Tibial artery (tissue), 4 donors: Measurements from ENCODE around the gene TNFRSF1A.

Experiments used
- DNase-seq, 2 donors: peaks; one replicate each; pipeline ENCODE4 v3.0.0-alpha.2; 2019
- H3K27ac ChIP-seq, 2 donors: fragments of 200-600 bp; sonication (generic) in 1 of 2; 1 replicate in 1 of 2; 2 replicates in 1 of 2; pipeline ENCODE4 v1.5.1; 2018 to 2019; ENCODE audit warnings: mild to moderate bottlenecking in 1 of 2
- H3K27me3 ChIP-seq, 2 donors: fragments of 200-600 bp; sonication (generic) in 1 of 2; one replicate each; pipeline versions ENCODE4 v1.5.1 to v1.6.0; 2016 to 2019
- H3K36me3 ChIP-seq, 3 donors: fragments of 200-600 bp; sonication (generic) in 2 of 3; one replicate each; pipeline ENCODE4 v1.5.1; 2016 to 2019; ENCODE audit warnings: mild to moderate bottlenecking in 2 of 3
- H3K4me1 ChIP-seq, 4 donors: fragments of 200-600 bp; sonication (generic) in 2 of 4; 1 replicate in 3 of 4; 2 replicates in 1 of 4; pipeline ENCODE4 v1.5.1; 2016 to 2019
- H3K4me3 ChIP-seq, 2 donors: fragments of 200-600 bp; sonication (generic) in 1 of 2; 1 replicate in 1 of 2; 2 replicates in 1 of 2; pipeline ENCODE4 v1.5.1; 2018 to 2019; ENCODE audit warnings: mild to moderate bottlenecking in 2 of 2
- H3K9me3 ChIP-seq, 3 donors: fragments of 200-600 bp; sonication (generic) in 1 of 3; one replicate each; pipeline ENCODE4 v1.5.1; 2016 to 2019
- intact Hi-C: fragments of 100-400 bp; cut with DNase I; formaldehyde crosslinking; loops from one replicate; pipeline ENCODE4 v1.15.0; 2023; ENCODE audit warnings: low total_unique reads
- TF ChIP-seq, protein P1 (sequence below), 2 experiments: fragments of 200-600 bp in 1 of 2; fragments of 450-650 bp in 1 of 2; IDR thresholded peaks; one replicate each; pipeline ENCODE4 v1.5.1; 2017 to 2019; ENCODE audit warnings: antibody characterized with exemption in 2 of 2, mild to moderate bottlenecking in 1 of 2, moderate library complexity in 1 of 2

The TNFRSF1A gene

DNA sequence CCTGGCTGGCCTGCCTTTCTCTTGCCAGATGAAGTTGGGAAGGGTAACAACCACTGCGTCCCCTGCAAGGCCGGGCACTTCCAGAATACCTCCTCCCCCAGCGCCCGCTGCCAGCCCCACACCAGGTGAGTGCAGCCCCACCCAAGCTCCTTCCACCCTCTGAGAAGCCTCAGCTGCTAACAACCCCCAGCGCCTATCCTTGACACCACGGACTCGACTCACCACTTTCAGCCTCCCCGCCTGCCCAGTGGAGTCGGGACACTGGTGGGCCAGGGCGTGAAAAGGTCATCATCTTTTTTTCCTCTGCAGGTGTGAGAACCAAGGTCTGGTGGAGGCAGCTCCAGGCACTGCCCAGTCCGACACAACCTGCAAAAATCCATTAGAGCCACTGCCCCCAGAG lies 44.2 kb upstream of the TNFRSF1A start:
- Histone ChIP-seq H3K27me3 (no peaks in the 10 kb centered on the region), H3K27ac (peak overlapping the region in 1 of 2 donors; percentile 23), H3K36me3 (peaks cover 38 to 53% (median 47%) of the 10 kb centered on the region in 3 donors), H3K4me1 (peaks cover 0 to 32% (median 29%) of the 10 kb centered on the region in 4 donors), H3K4me3 (peak overlapping the region in 1 of 2 donors; percentile 82), H3K9me3 (no peaks in the 10 kb centered on the region)
- intact Hi-C loops: no loop called here
- TF ChIP-seq, protein P1, sequence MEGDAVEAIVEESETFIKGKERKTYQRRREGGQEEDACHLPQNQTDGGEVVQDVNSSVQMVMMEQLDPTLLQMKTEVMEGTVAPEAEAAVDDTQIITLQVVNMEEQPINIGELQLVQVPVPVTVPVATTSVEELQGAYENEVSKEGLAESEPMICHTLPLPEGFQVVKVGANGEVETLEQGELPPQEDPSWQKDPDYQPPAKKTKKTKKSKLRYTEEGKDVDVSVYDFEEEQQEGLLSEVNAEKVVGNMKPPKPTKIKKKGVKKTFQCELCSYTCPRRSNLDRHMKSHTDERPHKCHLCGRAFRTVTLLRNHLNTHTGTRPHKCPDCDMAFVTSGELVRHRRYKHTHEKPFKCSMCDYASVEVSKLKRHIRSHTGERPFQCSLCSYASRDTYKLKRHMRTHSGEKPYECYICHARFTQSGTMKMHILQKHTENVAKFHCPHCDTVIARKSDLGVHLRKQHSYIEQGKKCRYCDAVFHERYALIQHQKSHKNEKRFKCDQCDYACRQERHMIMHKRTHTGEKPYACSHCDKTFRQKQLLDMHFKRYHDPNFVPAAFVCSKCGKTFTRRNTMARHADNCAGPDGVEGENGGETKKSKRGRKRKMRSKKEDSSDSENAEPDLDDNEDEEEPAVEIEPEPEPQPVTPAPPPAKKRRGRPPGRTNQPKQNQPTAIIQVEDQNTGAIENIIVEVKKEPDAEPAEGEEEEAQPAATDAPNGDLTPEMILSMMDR (IDR thresholded peaks at IDR 0.05): no peak
- DNase-seq: no peak

DNA sequence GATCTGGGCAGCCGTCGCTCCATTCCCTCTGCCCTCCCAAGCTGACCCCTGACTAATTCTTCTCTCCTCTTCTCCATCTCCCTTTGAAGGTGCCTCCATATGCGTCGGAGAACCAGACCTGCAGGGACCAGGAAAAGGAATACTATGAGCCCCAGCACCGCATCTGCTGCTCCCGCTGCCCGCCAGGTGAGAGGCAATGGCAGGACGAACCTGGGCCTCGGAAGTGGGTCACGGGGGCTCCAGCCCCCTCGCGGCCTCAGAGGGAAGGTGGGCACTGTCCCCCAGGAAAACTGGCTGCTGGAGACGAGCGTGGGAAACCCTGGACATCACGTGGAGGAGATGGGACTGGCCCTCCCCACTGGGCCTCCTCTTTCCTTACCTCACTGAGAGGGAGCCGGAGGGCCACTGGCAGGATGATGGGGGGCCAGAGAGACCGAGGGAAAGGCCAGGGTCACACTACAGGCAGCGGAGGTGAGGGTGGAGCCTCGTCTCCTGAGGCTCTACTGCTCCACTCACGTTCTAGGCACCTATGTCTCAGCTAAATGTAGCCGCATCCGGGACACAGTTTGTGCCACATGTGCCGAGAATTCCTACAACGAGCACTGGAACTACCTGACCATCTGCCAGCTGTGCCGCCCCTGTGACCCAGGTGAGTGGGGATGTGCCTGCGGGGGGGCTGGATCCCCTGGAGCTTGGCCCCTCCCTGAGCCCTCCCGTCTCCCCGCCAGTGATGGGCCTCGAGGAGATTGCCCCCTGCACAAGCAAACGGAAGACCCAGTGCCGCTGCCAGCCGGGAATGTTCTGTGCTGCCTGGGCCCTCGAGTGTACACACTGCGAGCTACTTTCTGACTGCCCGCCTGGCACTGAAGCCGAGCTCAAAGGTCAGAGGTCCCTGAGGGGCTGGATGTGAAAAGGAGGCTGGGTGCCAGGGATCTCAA lies 42.9 kb upstream of the TNFRSF1A start:
- Histone ChIP-seq H3K36me3 (peaks cover 31 to 40% (median 36%) of the 10 kb centered on the region in 3 donors), H3K9me3 (no peaks in the 10 kb centered on the region), H3K27me3 (no peaks in the 10 kb centered on the region), H3K4me3 (peak overlapping the region; percentile 81 to 82), H3K27ac (peak overlapping the region; percentile 95 to 98), H3K4me1 (peaks cover 0 to 43% (median 29%) of the 10 kb centered on the region in 4 donors)
- TF ChIP-seq, protein P1 (IDR thresholded peaks at IDR 0.05): no peak
- intact Hi-C loops: loop anchor here (5.0 kb wide), 1 partner anchor 47 kb away; no protein-coding TSS in a partner anchor
- no peak for DNase-seq

DNA sequence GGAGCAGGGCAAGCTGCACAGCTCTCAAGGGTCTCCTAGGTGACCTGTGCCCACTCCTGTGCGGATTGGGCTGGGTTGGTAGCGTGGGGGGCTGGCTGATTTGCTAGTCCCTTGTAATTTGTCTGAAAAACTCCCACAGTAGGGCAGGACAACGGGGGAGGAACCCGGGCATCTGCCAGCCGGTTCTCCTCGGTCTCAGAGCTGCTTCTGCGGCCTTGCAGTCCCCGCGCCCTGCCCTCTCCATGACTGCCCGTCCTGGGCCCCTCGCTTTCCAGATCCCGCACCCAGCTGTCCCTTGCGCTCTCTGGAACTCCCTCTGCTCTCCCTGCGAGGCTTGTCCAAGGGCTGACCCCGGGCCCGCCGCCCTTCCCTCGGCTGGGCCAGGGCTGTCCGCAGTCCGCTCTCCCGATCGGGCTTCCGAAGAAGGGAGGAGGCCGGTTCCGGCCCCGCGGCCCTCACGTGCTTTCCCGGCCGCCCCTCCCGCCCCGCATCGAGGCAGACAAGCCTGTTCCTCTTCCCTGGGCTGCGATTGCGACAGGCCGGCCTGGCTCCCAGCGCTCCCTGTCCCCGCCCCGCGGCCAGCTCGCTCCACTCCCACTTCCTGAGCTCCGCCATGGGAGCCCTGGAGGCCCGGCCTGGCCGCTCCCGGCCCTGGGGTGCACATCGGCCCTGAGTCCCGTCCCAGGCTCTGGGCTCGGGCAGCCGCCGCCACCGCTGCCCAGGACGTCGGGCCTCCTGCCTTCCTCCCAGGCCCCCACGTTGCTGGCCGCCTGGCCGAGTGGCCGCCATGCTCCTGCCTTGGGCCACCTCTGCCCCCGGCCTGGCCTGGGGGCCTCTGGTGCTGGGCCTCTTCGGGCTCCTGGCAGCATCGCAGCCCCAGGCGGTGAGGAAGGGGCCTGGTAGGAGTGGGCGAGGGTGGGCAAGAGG lies 42.0 kb upstream of the TNFRSF1A start, which contains the start of gene LTBR:
LTBR (plus strand) TSS at position 591 of the 927 bp plus-strand sequence; CDS start at position 788, 197 bp downstream.
- intact Hi-C loops: loop anchor here (5.0 kb wide), 1 partner anchor 47 kb away; no protein-coding TSS in a partner anchor
- Histone ChIP-seq H3K27ac (peak within 1 kb of the TSS; percentile 95 to 98), H3K36me3 (peaks cover 25 to 31% (median 28%) of the 10 kb centered on the region in 3 donors), H3K27me3 (no peaks in the 10 kb centered on the region), H3K4me3 (peak within 1 kb of the TSS; percentile 81 to 82), H3K9me3 (no peaks in the 10 kb centered on the region), H3K4me1 (peaks cover 0 to 43% (median 29%) of the 10 kb centered on the region in 4 donors)
- DNase-seq: peak; percentile 97 to 99
- TF ChIP-seq, protein P1 (IDR thresholded peaks at IDR 0.05): no peak

DNA sequence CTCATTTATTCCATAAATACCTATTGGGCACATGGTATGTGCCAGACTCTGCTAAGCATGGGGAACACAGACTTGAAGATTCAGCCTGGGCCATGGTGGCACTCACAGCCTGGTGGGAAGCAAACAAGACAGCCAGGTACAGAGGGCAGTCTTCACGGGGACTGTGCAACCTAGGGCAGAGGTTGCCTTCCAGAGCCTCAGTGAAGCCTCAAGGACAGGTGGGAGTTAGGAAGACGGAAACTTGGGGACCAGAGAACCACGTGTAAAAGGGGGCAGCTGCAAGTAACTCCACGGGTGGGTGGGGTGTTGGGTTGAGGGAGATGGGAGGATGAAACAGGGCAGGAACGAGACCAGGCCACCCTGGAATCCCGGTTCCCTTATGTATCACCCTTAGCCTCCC lies 41.1 kb upstream of the TNFRSF1A start:
- Histone ChIP-seq H3K36me3 (peaks cover 17 to 22% (median 19%) of the 10 kb centered on the region in 3 donors), H3K27ac (peak overlapping the region; percentile 95 to 98), H3K4me3 (peak overlapping the region; percentile 81 to 82), H3K9me3 (no peaks in the 10 kb centered on the region), H3K27me3 (no peaks in the 10 kb centered on the region), H3K4me1 (peaks cover 0 to 48% (median 29%) of the 10 kb centered on the region in 4 donors)
- no peak for DNase-seq
- intact Hi-C loops: loop anchor here (5.0 kb wide), 1 partner anchor 46 kb away; no protein-coding TSS in a partner anchor
- TF ChIP-seq, protein P1 (IDR thresholded peaks at IDR 0.05): no peak

DNA sequence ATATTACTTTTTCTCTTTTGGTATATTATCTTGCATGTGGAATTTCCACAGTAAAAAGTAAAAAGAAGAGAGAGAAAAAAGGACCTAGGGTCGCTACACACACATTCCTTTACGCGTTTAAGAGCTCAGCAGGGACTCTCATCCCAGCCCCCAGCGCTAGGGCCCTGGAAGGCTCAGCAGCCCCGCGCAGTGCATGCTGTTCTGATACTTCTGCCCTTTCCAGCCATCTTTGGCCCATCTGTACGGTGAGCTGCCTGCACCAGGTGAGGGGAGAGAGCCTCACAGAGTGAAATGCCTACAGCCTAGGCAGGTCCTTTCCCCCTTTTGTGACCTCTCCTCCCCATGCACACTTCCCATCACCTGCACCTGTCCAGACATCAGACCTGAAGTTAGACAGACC lies 40.5 kb upstream of the TNFRSF1A start:
- Histone ChIP-seq H3K9me3 (no peaks in the 10 kb centered on the region), H3K4me3 (no peak overlapping the region), H3K36me3 (peaks cover 11 to 16% (median 13%) of the 10 kb centered on the region in 3 donors), H3K27ac (peak overlapping the region; percentile 95 to 98), H3K4me1 (peaks cover 0 to 53% (median 34%) of the 10 kb centered on the region in 4 donors), H3K27me3 (no peaks in the 10 kb centered on the region)
- TF ChIP-seq, protein P1 (IDR thresholded peaks at IDR 0.05): no peak
- intact Hi-C loops: loop anchor here (5.0 kb wide), 1 partner anchor 45 kb away; no protein-coding TSS in a partner anchor
- DNase-seq: no peak
